IPS DF 6.9 (cell line): ENCODE measurements around the gene SETD1A.

Experiments
- DNase-seq: peaks from one replicate; pipeline ENCODE4 v3.0.0-alpha.2; 2013; ENCODE audit warnings: low read depth, low spot score
- H3K27ac ChIP-seq: one replicate; pipeline ENCODE4 v1.5.1; 2013; ENCODE audit warnings: low read length, control low read depth
- H3K27me3 ChIP-seq: 2 replicates; pipeline ENCODE4 v1.6.1; 2013; ENCODE audit warnings: mild to moderate bottlenecking, low read length; ENCODE audit not compliant: control insufficient read depth, insufficient read depth
- H3K36me3 ChIP-seq: 2 replicates; pipeline ENCODE4 v1.6.1; 2013; ENCODE audit warnings: low read length; ENCODE audit not compliant: control insufficient read depth, insufficient read depth
- H3K4me1 ChIP-seq: 2 replicates; pipeline ENCODE4 v1.6.1; 2013; ENCODE audit warnings: low read length; ENCODE audit not compliant: control insufficient read depth, insufficient read depth
- H3K4me3 ChIP-seq: 2 replicates; pipeline ENCODE4 v1.5.1; 2013; ENCODE audit warnings: mild to moderate bottlenecking, low read length
- H3K9me3 ChIP-seq: 2 replicates; pipeline ENCODE4 v1.6.1; 2013; ENCODE audit warnings: low read length, inconsistent platforms; ENCODE audit not compliant: control insufficient read depth, insufficient read depth
- WGBS: extraction: QIAGEN DNeasy Blood & Tissue Kit; methylation state at CpG from one replicate; pipeline ENCODE4 v1.1.7; 2013; ENCODE audit warnings: mixed read lengths, missing lambda C conversion rate; ENCODE audit not compliant: insufficient read length, insufficient coverage; 5-methylcytosine and 5-hydroxymethylcytosine counted together

The SETD1A gene

DNA sequence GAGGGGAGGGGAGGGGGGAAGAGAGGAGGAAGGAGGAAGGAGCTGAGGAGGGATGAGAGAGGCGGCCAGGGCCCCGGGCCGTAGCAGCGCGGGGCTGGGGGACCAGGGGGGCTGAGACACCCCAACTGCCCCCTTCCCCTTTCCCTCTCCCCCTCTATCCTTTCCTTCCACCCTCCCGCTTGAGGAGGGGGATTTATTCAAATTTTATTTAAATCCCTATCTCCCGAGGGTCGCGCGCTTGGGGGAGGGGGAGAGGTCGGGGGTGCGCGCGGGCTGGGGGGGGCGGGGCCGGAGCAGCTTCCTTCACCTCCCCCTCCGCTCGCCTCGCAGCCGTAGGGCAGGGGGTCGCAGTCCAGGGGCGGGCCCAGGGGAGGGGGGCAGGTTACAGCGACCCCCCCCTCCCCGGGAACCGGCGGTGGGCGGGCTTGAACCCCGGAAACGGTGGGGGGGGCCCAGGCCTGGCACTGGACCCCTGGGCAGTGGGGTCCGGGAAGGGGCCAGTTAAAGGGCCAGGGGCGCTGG is 33.9 kb upstream of the SETD1A start, which contains the start of gene FBXL19:
TSS of gene FBXL19 (plus strand) at position 19 of the 522 bp plus-strand sequence. CDS start 2,183 bp downstream, outside the sequence.
- Histone ChIP-seq H3K4me3 (peak within 1 kb of the TSS; percentile 85; the same call in 1 of the 2 replicates), H3K9me3 (no peaks in the 10 kb centered on the region), H3K27ac (no peak within 1 kb of the TSS), H3K27me3 (no peaks in the 10 kb centered on the region), H3K4me1 (peaks cover 3% of the 10 kb centered on the region; the same call in 1 of the 2 replicates), H3K36me3 (0 out of 2 replicates have a peak, but pooled peaks cover 8% of the 10 kb centered on the region)
- no CpG with 5 or more reads among the region's 31 CpGs for WGBS
- no peak for DNase-seq

GRCh38 chr16:30924076-30924912 is 33.3 kb upstream of the SETD1A start:
- WGBS, result no CpG with 5 or more reads among the region's 53 CpGs
- DNase-seq, result no peak

GRCh38 chr16:30924913-30925631 is 32.5 kb upstream of the SETD1A start:
- Histone ChIP-seq H3K36me3 (peaks cover 9% of the 10 kb centered on the region), H3K27ac (no peak overlapping the region), H3K4me1 (peaks cover 3% of the 10 kb centered on the region; the same call in 1 of the 2 replicates), H3K4me3 (peak overlapping the region; percentile 85; the same call in 1 of the 2 replicates), H3K27me3 (no peaks in the 10 kb centered on the region), H3K9me3 (no peaks in the 10 kb centered on the region)
- DNase-seq, result no peak
- no CpG with 5 or more reads among the region's 11 CpGs for WGBS

More at GRCh38 chr16:30924076-30924912, 33.3 kb upstream of the SETD1A start:
- H3K27ac ChIP-seq, result no peak overlapping the region
- H3K36me3 ChIP-seq, result peaks cover 8% of the 10 kb centered on the region; the same call in 1 of the 2 replicates
- H3K9me3 ChIP-seq, result no peaks in the 10 kb centered on the region
- H3K4me1 ChIP-seq, result peaks cover 3% of the 10 kb centered on the region; the same call in 1 of the 2 replicates
- no peaks in the 10 kb centered on the region for H3K27me3 ChIP-seq
- peak overlapping the region; percentile 85; the same call in 1 of the 2 replicates for H3K4me3 ChIP-seq

DNA sequence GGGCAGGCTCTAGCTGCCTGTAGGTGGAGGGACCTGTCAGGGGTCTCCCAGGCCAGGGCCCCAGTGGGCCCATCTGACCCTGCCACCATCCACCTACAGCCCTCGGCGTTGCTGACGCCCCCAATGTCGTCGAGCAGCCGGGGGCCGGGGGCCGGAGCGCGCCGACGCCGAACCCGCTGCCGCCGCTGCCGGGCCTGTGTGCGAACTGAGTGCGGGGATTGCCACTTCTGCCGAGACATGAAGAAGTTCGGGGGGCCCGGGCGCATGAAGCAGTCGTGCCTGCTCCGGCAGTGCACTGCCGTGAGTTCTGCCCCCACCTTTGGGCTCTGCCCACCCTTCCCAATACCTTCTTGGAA is 31.9 kb upstream of the SETD1A start:
- H3K4me1 ChIP-seq, result peaks cover 3% of the 10 kb centered on the region; the same call in 1 of the 2 replicates
- H3K27me3 ChIP-seq, result no peaks in the 10 kb centered on the region
- peaks cover 14% of the 10 kb centered on the region for H3K36me3 ChIP-seq
- no peaks in the 10 kb centered on the region for H3K9me3 ChIP-seq
- H3K4me3 ChIP-seq, result no peak overlapping the region
- DNase-seq, result no peak
- no peak overlapping the region for H3K27ac ChIP-seq
- no CpG with 5 or more reads among the region's 26 CpGs for WGBS

DNA sequence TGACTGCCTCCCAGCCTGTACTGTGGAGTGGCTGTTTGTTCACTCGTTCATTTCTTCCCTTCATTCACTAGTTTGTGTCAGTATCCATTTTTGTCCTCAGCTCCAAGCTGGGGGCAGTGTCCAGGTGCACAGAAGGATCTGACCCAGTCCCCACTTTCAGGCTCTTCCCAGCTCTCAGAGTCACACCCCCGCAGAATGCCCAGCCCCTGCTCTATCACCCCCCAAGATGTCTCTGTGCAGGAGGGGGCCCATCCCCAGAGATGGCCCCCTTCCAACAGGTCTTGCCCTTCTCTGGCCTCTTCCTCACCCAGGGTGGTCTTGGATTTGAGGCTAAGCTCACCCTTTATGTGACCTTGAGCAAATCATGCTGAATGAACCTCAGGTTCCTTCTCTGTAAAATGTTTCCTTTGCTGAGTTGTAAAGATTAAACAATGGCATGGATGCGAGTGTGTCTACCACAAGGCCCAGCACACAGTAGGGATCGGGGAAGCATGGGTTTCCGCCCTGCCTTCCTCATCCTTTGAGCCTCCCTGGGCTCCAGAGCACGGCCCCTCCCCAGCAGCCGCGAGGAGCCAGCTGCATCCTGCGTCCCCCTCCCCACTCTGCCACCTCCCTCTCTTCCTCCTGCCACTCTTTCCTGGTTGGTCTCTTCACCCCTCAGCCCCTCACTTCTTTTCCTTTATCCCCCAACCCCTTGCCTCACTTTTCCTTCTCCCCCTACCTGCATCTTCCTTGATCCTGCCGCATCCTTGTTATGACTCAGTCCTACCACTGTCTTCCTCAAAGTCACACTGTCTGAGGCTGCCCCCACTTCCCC is 31.4 kb upstream of the SETD1A start:
- H3K36me3 ChIP-seq, result peaks cover 20% of the 10 kb centered on the region
- no CpG with 5 or more reads among the region's 10 CpGs for WGBS
- no peaks in the 10 kb centered on the region for H3K9me3 ChIP-seq
- H3K27ac ChIP-seq, result no peak overlapping the region
- H3K4me1 ChIP-seq, result peaks cover 3% of the 10 kb centered on the region; the same call in 1 of the 2 replicates
- no peaks in the 10 kb centered on the region for H3K27me3 ChIP-seq
- DNase-seq, result no peak
- no peak overlapping the region for H3K4me3 ChIP-seq

GRCh38 chr16:30926937-30927788 is 30.4 kb upstream of the SETD1A start:
- Histone ChIP-seq H3K9me3 (no peaks in the 10 kb centered on the region), H3K36me3 (peaks cover 21% of the 10 kb centered on the region), H3K4me1 (peaks cover 3% of the 10 kb centered on the region; the same call in 1 of the 2 replicates), H3K27me3 (no peaks in the 10 kb centered on the region), H3K4me3 (no peak overlapping the region), H3K27ac (no peak overlapping the region)
- WGBS, result no CpG with 5 or more reads among the region's 22 CpGs
- DNase-seq, result no peak

- Histone ChIP-seq H3K27ac (no peak overlapping the region), H3K4me1 (peaks cover 3% of the 10 kb centered on the region; the same call in 1 of the 2 replicates), H3K4me3 (no peak overlapping the region), H3K27me3 (no peaks in the 10 kb centered on the region), H3K36me3 (peaks cover 25% of the 10 kb centered on the region), H3K9me3 (no peaks in the 10 kb centered on the region)
- WGBS, result no CpG with 5 or more reads among the region's 15 CpGs
- no peak for DNase-seq
Observed at GRCh38 chr16:30927789-30928378, 29.7 kb upstream of the SETD1A start.

GRCh38 chr16:30928390-30928789 is 29.2 kb upstream of the SETD1A start:
- no peak for DNase-seq
- H3K4me3 ChIP-seq, result no peak overlapping the region
- no CpG with 5 or more reads among the region's 11 CpGs for WGBS
- H3K4me1 ChIP-seq, result peaks cover 3% of the 10 kb centered on the region; the same call in 1 of the 2 replicates
- H3K27me3 ChIP-seq, result no peaks in the 10 kb centered on the region
- H3K9me3 ChIP-seq, result no peaks in the 10 kb centered on the region
- H3K36me3 ChIP-seq, result peaks cover 25% of the 10 kb centered on the region
- no peak overlapping the region for H3K27ac ChIP-seq

- peaks cover 25% of the 10 kb centered on the region for H3K36me3 ChIP-seq
- WGBS, result no CpG with 5 or more reads among the region's 7 CpGs
- H3K27me3 ChIP-seq, result no peaks in the 10 kb centered on the region
- no peaks in the 10 kb centered on the region for H3K9me3 ChIP-seq
- no peak overlapping the region for H3K27ac ChIP-seq
- no peak for DNase-seq
- no peak overlapping the region for H3K4me3 ChIP-seq
- H3K4me1 ChIP-seq, result peaks cover 3% of the 10 kb centered on the region; the same call in 1 of the 2 replicates
Observed at GRCh38 chr16:30929167-30929566, 28.4 kb upstream of the SETD1A start.
